ENCODE results near the gene PODXL2. TPM values are rescaled to one million over a fixed set of nuclear protein-coding genes. Genes with fewer than 3 reads are reported as not detected.
A peak's percentile ranks its signal among the peaks of the same experiment; 100 is the strongest.

The PODXL2 gene
- total RNA-seq, 2 donors from 2014 or later, result 8.3 to 14.2 TPM

GRCh38 chr3:127590593-127591465 is 38.2 kb upstream of the PODXL2 start, which contains the start of gene TPRA1:
TSS of gene TPRA1 (minus strand) at chr3:127590733. CDS start at chr3:127580146, 10,587 bp downstream.
- DNase-seq, result peak; percentile 89 to 97 (median 93)
- H3K27ac ChIP-seq, result peak within 1 kb of the TSS; percentile 89 to 93 (median 92)
- TF ChIP-seq, protein P1, sequence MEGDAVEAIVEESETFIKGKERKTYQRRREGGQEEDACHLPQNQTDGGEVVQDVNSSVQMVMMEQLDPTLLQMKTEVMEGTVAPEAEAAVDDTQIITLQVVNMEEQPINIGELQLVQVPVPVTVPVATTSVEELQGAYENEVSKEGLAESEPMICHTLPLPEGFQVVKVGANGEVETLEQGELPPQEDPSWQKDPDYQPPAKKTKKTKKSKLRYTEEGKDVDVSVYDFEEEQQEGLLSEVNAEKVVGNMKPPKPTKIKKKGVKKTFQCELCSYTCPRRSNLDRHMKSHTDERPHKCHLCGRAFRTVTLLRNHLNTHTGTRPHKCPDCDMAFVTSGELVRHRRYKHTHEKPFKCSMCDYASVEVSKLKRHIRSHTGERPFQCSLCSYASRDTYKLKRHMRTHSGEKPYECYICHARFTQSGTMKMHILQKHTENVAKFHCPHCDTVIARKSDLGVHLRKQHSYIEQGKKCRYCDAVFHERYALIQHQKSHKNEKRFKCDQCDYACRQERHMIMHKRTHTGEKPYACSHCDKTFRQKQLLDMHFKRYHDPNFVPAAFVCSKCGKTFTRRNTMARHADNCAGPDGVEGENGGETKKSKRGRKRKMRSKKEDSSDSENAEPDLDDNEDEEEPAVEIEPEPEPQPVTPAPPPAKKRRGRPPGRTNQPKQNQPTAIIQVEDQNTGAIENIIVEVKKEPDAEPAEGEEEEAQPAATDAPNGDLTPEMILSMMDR (IDR thresholded peaks at IDR 0.05), result peak in 4 of 7 experiments; percentile 35 to 47 (median 40)
- peak; percentile 0 to 54 (median 53) for TF ChIP-seq POLR2A (IDR thresholded peaks at IDR 0.05)
- ATAC-seq, result peak; percentile 92
- H3K4me1 ChIP-seq, result peaks cover 42% of the 10 kb centered on the region
- H3K9me3 ChIP-seq, result no peaks in the 10 kb centered on the region
- intact Hi-C loops (cut with DNase I), result no loop called here
- H3K4me3 ChIP-seq, result peak within 1 kb of the TSS; percentile 78 to 81
- WGBS, 2 donors, result 0 to 1% methylated on average over 16 to 72 of the region's 72 CpGs
- H3K27me3 ChIP-seq, result no peaks in the 10 kb centered on the region
- no peaks in the 10 kb centered on the region for H3K36me3 ChIP-seq (replicated peaks in 1 of 2; ENCODE audit: insufficient read depth in 1 of 2, low read depth in 2 of 2)

DNA sequence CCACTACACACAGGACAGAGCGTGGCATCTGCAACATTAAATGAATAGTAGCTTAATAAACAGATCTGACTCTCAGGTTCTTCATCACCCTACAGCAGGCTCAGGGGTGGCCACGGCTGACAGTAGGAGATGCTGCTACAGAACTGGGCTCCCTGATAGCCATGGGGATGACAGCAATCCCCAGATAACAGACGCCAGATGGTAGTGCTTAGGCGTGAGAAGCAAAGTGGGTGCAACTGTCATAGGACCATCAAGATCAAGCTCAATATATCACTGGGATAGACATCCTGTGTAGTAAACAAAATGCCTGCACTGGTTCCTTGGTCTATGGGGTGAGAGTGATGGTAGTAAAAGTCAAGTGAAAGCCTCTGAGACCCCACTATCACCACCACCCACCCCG is 35.8 kb upstream of the PODXL2 start:
- H3K4me1 ChIP-seq, result peaks cover 34% of the 10 kb centered on the region
- WGBS, 2 donors, result 84 to 88% methylated on average over 5 of the region's 5 CpGs
- no peaks in the 10 kb centered on the region for H3K36me3 ChIP-seq (replicated peaks in 1 of 2; ENCODE audit: insufficient read depth in 1 of 2, low read depth in 2 of 2)
- ATAC-seq (no peak), DNase-seq (no peak)
- intact Hi-C loops (cut with DNase I), result no loop called here
- H3K4me3 ChIP-seq, result no peak overlapping the region
- no peak overlapping the region for H3K27ac ChIP-seq
- no peaks in the 10 kb centered on the region for H3K9me3 ChIP-seq
- TF ChIP-seq POLR2A (IDR thresholded peaks at IDR 0.05), result no peak
- TF ChIP-seq, protein P1 (IDR thresholded peaks at IDR 0.05), result no peak
- H3K27me3 ChIP-seq, result no peaks in the 10 kb centered on the region

GRCh38 chr3:127595303-127595702 is 33.7 kb upstream of the PODXL2 start:
- Histone ChIP-seq H3K4me1 (peaks cover 23% of the 10 kb centered on the region), H3K4me3 (no peak overlapping the region), H3K9me3 (no peaks in the 10 kb centered on the region), H3K27me3 (no peaks in the 10 kb centered on the region), H3K27ac (no peak overlapping the region), H3K36me3 (replicated peaks in 1 of 2; ENCODE audit: insufficient read depth in 1 of 2, low read depth in 2 of 2) (no peaks in the 10 kb centered on the region)
- 83 to 85% methylated on average over 4 of the region's 4 CpGs for WGBS, 2 donors
- ATAC-seq (no peak), DNase-seq (no peak)
- intact Hi-C loops (cut with DNase I), result no loop called here
- TF ChIP-seq, protein P1 (IDR thresholded peaks at IDR 0.05), result no peak
- TF ChIP-seq POLR2A (IDR thresholded peaks at IDR 0.05), result no peak

- Histone ChIP-seq H3K27me3 (no peaks in the 10 kb centered on the region), H3K36me3 (replicated peaks in 1 of 2; ENCODE audit: insufficient read depth in 1 of 2, low read depth in 2 of 2) (no peaks in the 10 kb centered on the region), H3K27ac (no peak overlapping the region), H3K4me1 (peaks cover 12% of the 10 kb centered on the region), H3K9me3 (no peaks in the 10 kb centered on the region), H3K4me3 (no peak overlapping the region)
- intact Hi-C loops (cut with DNase I), result no loop called here
- ATAC-seq (no peak), DNase-seq (no peak)
- 72 to 77% methylated on average over 12 of the region's 12 CpGs for WGBS, 2 donors
- TF ChIP-seq, protein P1 (IDR thresholded peaks at IDR 0.05), result no peak
- TF ChIP-seq POLR2A (IDR thresholded peaks at IDR 0.05), result no peak
Observed at GRCh38 chr3:127597020-127597771, 31.8 kb upstream of the PODXL2 start.
